HL-60 (cell line): Measurements from ENCODE around the gene RTN4RL1.

Experiments
- CTCF ChIP-seq: IDR thresholded peaks from one replicate; pipeline ENCODE4 v1.5.1; 2011; ENCODE audit warnings: low read length, control low read depth, inconsistent platforms; ENCODE audit not compliant: insufficient read depth
- GABPA ChIP-seq: IDR thresholded peaks from 2 replicates; pipeline ENCODE4 v1.6.1; 2012; ENCODE audit warnings: low read depth
- POLR2AphosphoS5 ChIP-seq: IDR thresholded peaks from 2 replicates; pipeline ENCODE4 v1.6.1; 2012; ENCODE audit warnings: low read depth
- SPI1 ChIP-seq: IDR thresholded peaks from 2 replicates; pipeline ENCODE4 v1.6.1; 2012; ENCODE audit warnings: low read depth, mild to moderate bottlenecking, borderline replicate concordance
- TF ChIP-seq, protein P1 (sequence below): IDR thresholded peaks from 2 replicates; pipeline ENCODE4 v1.6.1; 2012; ENCODE audit warnings: low read depth; ENCODE audit not compliant: insufficient replicate concordance

- TF ChIP-seq CTCF: no peak
- TF ChIP-seq, protein P1, sequence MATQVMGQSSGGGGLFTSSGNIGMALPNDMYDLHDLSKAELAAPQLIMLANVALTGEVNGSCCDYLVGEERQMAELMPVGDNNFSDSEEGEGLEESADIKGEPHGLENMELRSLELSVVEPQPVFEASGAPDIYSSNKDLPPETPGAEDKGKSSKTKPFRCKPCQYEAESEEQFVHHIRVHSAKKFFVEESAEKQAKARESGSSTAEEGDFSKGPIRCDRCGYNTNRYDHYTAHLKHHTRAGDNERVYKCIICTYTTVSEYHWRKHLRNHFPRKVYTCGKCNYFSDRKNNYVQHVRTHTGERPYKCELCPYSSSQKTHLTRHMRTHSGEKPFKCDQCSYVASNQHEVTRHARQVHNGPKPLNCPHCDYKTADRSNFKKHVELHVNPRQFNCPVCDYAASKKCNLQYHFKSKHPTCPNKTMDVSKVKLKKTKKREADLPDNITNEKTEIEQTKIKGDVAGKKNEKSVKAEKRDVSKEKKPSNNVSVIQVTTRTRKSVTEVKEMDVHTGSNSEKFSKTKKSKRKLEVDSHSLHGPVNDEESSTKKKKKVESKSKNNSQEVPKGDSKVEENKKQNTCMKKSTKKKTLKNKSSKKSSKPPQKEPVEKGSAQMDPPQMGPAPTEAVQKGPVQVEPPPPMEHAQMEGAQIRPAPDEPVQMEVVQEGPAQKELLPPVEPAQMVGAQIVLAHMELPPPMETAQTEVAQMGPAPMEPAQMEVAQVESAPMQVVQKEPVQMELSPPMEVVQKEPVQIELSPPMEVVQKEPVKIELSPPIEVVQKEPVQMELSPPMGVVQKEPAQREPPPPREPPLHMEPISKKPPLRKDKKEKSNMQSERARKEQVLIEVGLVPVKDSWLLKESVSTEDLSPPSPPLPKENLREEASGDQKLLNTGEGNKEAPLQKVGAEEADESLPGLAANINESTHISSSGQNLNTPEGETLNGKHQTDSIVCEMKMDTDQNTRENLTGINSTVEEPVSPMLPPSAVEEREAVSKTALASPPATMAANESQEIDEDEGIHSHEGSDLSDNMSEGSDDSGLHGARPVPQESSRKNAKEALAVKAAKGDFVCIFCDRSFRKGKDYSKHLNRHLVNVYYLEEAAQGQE: no peak
- no peak for TF ChIP-seq POLR2AphosphoS5
- no peak for TF ChIP-seq GABPA
- TF ChIP-seq SPI1: no peak
These were observed 83.1 kb downstream of the RTN4RL1 start for GRCh38 chr17:1942066-1942365.
